ENCODE measurements around the gene C6orf163.

DNA sequence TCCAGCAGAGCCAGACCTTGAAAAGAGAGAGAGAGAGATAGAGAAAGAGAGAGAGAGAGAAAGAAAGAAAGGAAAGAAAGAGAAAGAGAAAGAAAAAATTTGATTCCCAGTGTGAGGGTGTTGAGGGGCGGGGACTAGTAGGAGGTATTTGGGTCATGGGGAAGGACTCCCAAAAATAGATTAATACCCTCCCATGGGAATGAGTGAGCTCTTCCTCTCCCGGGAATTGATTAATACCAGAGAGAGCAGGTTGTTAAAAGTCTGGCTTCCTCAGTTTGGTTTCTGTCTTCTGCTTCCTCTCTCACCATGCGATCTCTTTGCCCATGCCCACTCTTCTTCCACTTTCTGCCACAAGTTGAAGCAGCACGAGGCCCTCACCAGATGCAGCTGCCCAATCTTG is 34.3 kb downstream of the C6orf163 start:
- TF ChIP-seq TAF1 (IDR thresholded peaks at IDR 0.05; ENCODE audit: borderline replicate concordance, low read depth, low read length) (no peak), POLR2AphosphoS5 (IDR thresholded peaks at IDR 0.05; ENCODE audit: low read depth, low read length) (no peak)

All from GM12892 (cell line).